K562 (cell line): ENCODE data around the gene SLX9. TPM values are rescaled to one million over a fixed set of nuclear protein-coding genes. Genes with fewer than 3 reads are reported as not detected.
A peak's percentile ranks its signal among the peaks of the same experiment; 100 is the strongest.

Source experiments
- CTBP1 ChIP-seq: fragments of 450-650 bp; IDR thresholded peaks from 2 replicates; pipeline ENCODE4 v1.6.1; 2016; ENCODE audit warnings: borderline replicate concordance
- CTCF ChIP-seq, 3 experiments: IDR thresholded peaks in 2 of 3; conservative IDR thresholded peaks in 1 of 3; 2 replicates each; pipeline ENCODE4 v1.5.1; 2011 to 2012; ENCODE audit warnings: low read length in 3 of 3, mild to moderate bottlenecking in 3 of 3, control low read depth in 2 of 3, improper control_type of control experiment in 1 of 3, inconsistent platforms in 1 of 3, low read depth in 1 of 3, mixed read lengths in 1 of 3, moderate library complexity in 1 of 3; ENCODE audit not compliant: insufficient read depth in 2 of 3
- GTF2B ChIP-seq: IDR thresholded peaks from 2 replicates; pipeline ENCODE4 v1.6.1; 2011; ENCODE audit not compliant: insufficient read length; ENCODE audit errors: extremely low read depth
- polyA plus RNA-seq, 8 experiments: library from polyadenylated mRNA; depleted of rRNA in 4 of 8; stranded (reverse) in 5 of 8; unstranded in 3 of 8; fragments of >200 nt; fragmentation: Nextera tagmentation in 2 of 8; fragmentation: Illumina TruSeq in 1 of 8; extraction: Ambion mirVana in 2 of 8; extraction: Trizol in 1 of 8; gene quantifications; 2 replicates each; pipeline versions ENCODE4 v1.2.1 to v1.2.3, GENCODE V29; 2011 to 2014; ENCODE audit warnings: inconsistent platforms in 1 of 8, missing spikeins in 1 of 8
- total RNA-seq, 7 experiments: library from RNA; depleted of rRNA in 6 of 7; stranded (reverse); fragments of >200 nt in 6 of 7; fragmentation: Illumina TruSeq in 2 of 7; extraction: Trizol in 2 of 7; gene quantifications; 2 replicates each; pipeline versions ENCODE4 v1.2.1 to v1.2.3, GENCODE V29; 2011 to 2021; ENCODE audit warnings: low replicate concordance in 1 of 7
- TF ChIP-seq, protein P1 (sequence below): sonication (generic); formaldehyde crosslinking; IDR thresholded peaks from 2 replicates; pipeline ENCODE4 v1.9.0; 2022; ENCODE audit warnings: mild to moderate bottlenecking, missing genetic modification reagents

The SLX9 gene
- total and polyA plus RNA-seq, 9 of the 15 experiments (the other 6 are each of a cell fraction or from before 2014, with no cell fraction given): 1.2 to 75.5 (median 16.5) TPM

- TF ChIP-seq, protein P1, sequence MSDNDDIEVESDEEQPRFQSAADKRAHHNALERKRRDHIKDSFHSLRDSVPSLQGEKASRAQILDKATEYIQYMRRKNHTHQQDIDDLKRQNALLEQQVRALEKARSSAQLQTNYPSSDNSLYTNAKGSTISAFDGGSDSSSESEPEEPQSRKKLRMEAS (CRISPR knock-in tag): 0 out of 2 replicates have a peak, but pooled peaks have one; percentile 35
- TF ChIP-seq CTBP1: 0 out of 2 replicates have a peak, but pooled peaks have one; percentile 17
- no peak for TF ChIP-seq GTF2B
- TF ChIP-seq CTCF (IDR thresholded peaks at IDR 0.05 in 2 of 3, conservative IDR thresholded peaks at IDR 0.05 in 1 of 3; ENCODE audit: insufficient read depth in 2 of 3, low read depth in 1 of 3, low read length in 3 of 3): peak; percentile 33 to 57 (median 44); a peak in 5 of 6 replicates
Observed at GRCh38 chr21:44907225-44907965, 32.4 kb upstream of the SLX9 start (continued).
